ENCODE data around the gene HNRNPDL. TPM values are rescaled to one million over a fixed set of nuclear protein-coding genes. Genes with fewer than 3 reads are reported as not detected.

The HNRNPDL gene
- total and polyA plus RNA-seq, 8 donors: 139 to 593 (median 507) TPM

DNA sequence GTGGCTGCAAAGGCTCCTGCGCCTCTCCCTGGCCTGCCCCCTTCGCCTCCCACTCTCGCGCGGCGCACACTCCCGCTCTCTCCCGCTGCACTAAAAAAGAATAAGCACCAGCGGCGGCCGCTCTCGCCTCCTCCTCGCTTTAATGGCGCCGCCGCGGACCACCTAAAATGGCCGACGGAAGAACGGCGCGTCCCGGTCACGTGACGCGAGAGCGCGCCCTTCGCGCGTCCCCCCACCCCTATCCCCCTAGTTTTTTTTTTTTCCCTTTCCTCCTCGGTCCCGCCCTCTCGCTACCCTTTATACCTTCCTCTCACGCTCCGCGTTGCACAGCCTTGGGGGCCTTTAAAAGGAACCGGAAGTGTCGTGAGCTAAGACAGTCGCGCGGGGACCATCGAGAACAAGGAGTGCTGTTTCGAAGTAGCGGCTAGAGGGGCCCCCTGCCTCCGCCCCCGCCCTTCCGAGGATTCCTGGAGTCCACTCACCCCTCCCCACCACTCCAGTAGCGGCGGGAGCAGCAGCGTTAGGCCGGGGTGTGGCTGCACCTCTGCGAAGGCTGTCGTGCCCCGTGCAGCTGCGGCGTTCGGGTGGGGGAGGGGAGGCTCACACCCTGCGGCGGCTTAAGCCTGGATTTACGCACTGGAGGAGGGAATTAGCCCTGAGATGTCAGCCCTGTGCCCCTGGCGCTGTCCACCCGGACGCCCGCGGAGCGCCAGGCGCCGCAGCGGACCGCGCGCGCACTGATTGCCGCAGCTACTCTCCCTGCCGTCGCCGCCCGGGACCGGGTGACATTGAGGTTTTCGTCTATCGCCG is 56.2 kb downstream of the HNRNPDL start, which contains the start of gene HNRNPD:
TSS of gene HNRNPD (minus strand) at position 176 of the 810 bp plus-strand sequence. CDS start 313 bp downstream, outside the sequence.
- intact Hi-C loops (cut with DNase I): loop anchor here in 1 of 2 donors (10.0 kb wide), 1 partner anchor 51 kb away; no protein-coding TSS in a partner anchor
- Histone ChIP-seq H3K4me1 (peaks cover 21 to 50% of the 10 kb centered on the region in 2 donors), H3K36me3 (peaks cover 0 to 6% of the 10 kb centered on the region in 2 donors), H3K9me3 (no peaks in the 10 kb centered on the region), H3K27me3 (no peaks in the 10 kb centered on the region), H3K27ac (peak within 1 kb of the TSS; percentile 96 to 99), H3K4me3 (peak within 1 kb of the TSS; percentile 92 to 95)
- DNase-seq (peak; percentile 98 to 100 (median 98)), ATAC-seq (peak; percentile 92)
- no peak for TF ChIP-seq CTCF (IDR thresholded peaks at IDR 0.05)

DNA sequence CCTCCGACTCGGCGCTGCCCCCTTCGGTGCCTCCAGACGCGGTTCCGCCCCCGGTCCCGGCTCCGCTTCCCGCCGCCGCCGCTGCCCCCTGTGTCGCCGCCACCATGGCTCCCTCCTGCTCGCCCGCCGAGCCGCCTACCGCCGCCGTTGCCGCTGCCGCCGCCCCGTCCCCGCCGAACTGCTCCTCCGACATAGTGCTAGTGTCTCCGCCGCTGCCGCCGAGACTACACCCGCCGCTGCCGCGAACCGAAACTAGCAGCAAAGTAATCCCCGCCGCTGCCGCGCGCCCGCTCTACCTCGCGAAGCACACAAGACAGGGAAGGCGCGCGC is 56.8 kb downstream of the HNRNPDL start:
- intact Hi-C loops (cut with DNase I): loop anchor here in 1 of 2 donors (10.0 kb wide), 1 partner anchor 51 kb away; no protein-coding TSS in a partner anchor

More for the DNA sequence above, 56.8 kb downstream of the HNRNPDL start:
- TF ChIP-seq CTCF (IDR thresholded peaks at IDR 0.05): no peak
- Histone ChIP-seq H3K36me3 (peaks cover 0 to 6% of the 10 kb centered on the region in 2 donors), H3K27ac (peak overlapping the region; percentile 96 to 99), H3K4me1 (peaks cover 26 to 56% of the 10 kb centered on the region in 2 donors), H3K9me3 (no peaks in the 10 kb centered on the region), H3K4me3 (peak overlapping the region; percentile 92 to 95), H3K27me3 (no peaks in the 10 kb centered on the region)
- ATAC-seq (peak; percentile 10), DNase-seq (peak in 2 of 4 donors; percentile 31 to 93)

Other genes starting within 250 kb of the HNRNPDL start
- gene HNRNPD, start 56.5 kb downstream of the HNRNPDL start, total RNA-seq: 100 to 1,000 TPM; 105 to 147 TPM
- 100 to 1,000 TPM; 504 to 614 (median 587) TPM for gene HNRNPD, start 56.5 kb downstream of the HNRNPDL start, polyA plus RNA-seq (ENCODE audit: insufficient read length in 6 of 6)
- gene ENOPH1, start 128 bp upstream of the HNRNPDL start, total RNA-seq: 10 to 100 TPM; 26.1 to 34.0 TPM
- 10 to 100 TPM; 48.6 to 57.0 (median 53.9) TPM for gene ENOPH1, start 128 bp upstream of the HNRNPDL start, polyA plus RNA-seq (ENCODE audit: insufficient read length in 6 of 6)
- gene TMEM150C, start 131.5 kb upstream of the HNRNPDL start, total RNA-seq: 1 to 10 TPM; 4.3 to 5.1 TPM
- gene TMEM150C, start 131.5 kb upstream of the HNRNPDL start, polyA plus RNA-seq (ENCODE audit: insufficient read length in 6 of 6): 10 to 100 TPM; 15.5 to 18.9 (median 16.8) TPM

Measured in left lung (tissue), 10 donors.